Measurements from ENCODE around the gene SCAF11. TPM values are rescaled to one million over a fixed set of nuclear protein-coding genes. Genes with fewer than 3 reads are reported as not detected.

The SCAF11 gene
- total RNA-seq, 1 experiment from 2014 or later = 121 TPM

DNA sequence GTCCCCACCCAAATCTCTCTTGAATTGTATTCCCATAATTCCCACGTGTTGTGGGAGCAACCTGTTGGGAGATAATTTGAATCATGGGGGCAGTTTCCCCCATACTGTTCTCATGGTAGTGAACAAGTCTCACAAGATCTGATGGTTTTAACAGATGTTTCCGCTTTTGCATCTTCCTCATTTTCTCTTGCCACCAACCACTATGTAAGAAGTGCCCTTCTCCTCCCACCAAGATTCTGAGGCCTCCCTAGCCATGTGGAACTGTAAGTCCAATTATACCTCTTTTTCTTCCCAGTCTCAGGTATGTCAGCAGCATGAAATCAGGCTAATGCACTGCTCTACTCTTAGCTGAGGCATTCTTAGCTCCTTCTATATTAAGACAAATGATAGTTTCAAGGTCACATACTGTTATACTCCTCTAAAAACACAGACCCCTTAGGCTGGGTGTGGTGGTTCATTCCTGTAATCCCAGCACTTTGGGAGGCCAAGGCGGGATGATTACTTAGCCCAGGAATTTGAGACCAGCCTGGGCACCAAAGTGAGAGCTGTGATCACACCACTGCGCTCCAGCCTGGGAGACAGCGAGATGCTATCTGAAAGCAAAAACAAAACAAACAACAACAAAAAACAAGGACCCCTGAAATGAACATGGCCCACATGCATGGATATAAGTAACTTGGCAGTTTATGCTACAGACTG lies 3.6 kb downstream of the SCAF11 start:
- ChIA-PET POLR2A (ENCODE audit: low non-redundant PET) (interaction anchor here (0.7 kb wide), 1 partner anchor 443 kb away, joined by 3 read pairs; no protein-coding TSS in a partner anchor), CTCF (no interaction called here)
- H3K4me3 ChIP-seq (ENCODE audit: low read depth, low read length, poor library complexity, severe bottlenecking) = no peak overlapping the region
- no peak overlapping the region for H3K27ac ChIP-seq (ENCODE audit: low read depth, low read length, poor library complexity, severe bottlenecking)
- TF ChIP-seq EZH2 (IDR thresholded peaks at IDR 0.05; ENCODE audit: borderline replicate concordance, low read depth, low read length, poor library complexity, severe bottlenecking) = no peak
- TF ChIP-seq, protein P1, sequence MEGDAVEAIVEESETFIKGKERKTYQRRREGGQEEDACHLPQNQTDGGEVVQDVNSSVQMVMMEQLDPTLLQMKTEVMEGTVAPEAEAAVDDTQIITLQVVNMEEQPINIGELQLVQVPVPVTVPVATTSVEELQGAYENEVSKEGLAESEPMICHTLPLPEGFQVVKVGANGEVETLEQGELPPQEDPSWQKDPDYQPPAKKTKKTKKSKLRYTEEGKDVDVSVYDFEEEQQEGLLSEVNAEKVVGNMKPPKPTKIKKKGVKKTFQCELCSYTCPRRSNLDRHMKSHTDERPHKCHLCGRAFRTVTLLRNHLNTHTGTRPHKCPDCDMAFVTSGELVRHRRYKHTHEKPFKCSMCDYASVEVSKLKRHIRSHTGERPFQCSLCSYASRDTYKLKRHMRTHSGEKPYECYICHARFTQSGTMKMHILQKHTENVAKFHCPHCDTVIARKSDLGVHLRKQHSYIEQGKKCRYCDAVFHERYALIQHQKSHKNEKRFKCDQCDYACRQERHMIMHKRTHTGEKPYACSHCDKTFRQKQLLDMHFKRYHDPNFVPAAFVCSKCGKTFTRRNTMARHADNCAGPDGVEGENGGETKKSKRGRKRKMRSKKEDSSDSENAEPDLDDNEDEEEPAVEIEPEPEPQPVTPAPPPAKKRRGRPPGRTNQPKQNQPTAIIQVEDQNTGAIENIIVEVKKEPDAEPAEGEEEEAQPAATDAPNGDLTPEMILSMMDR (conservative IDR thresholded peaks at IDR 0.05; ENCODE audit: low read depth, low read length) = no peak
- no peak for DNase-seq (ENCODE audit: low spot score)
- no peaks in the 10 kb centered on the region for H3K9me3 ChIP-seq (ENCODE audit: low read depth, low read length, poor library complexity, severe bottlenecking)
- peaks cover 4% of the 10 kb centered on the region for H3K36me3 ChIP-seq (ENCODE audit: insufficient read depth, low read length, poor library complexity, severe bottlenecking)
- H3K4me1 ChIP-seq (ENCODE audit: insufficient read depth, low read length, poor library complexity, severe bottlenecking) = peaks cover 14% of the 10 kb centered on the region
- intact Hi-C loops (cut with micrococcal nuclease; ENCODE audit: unreplicated experiment) = loop anchor here (10.0 kb wide), 1 partner anchor 222 kb away; no protein-coding TSS in a partner anchor
- H3K27me3 ChIP-seq (replicated peaks; ENCODE audit: insufficient read depth, low read depth, low read length, poor library complexity) = no peaks in the 10 kb centered on the region
- BruUV-seq (replicated peaks) = no TSS peak

DNA sequence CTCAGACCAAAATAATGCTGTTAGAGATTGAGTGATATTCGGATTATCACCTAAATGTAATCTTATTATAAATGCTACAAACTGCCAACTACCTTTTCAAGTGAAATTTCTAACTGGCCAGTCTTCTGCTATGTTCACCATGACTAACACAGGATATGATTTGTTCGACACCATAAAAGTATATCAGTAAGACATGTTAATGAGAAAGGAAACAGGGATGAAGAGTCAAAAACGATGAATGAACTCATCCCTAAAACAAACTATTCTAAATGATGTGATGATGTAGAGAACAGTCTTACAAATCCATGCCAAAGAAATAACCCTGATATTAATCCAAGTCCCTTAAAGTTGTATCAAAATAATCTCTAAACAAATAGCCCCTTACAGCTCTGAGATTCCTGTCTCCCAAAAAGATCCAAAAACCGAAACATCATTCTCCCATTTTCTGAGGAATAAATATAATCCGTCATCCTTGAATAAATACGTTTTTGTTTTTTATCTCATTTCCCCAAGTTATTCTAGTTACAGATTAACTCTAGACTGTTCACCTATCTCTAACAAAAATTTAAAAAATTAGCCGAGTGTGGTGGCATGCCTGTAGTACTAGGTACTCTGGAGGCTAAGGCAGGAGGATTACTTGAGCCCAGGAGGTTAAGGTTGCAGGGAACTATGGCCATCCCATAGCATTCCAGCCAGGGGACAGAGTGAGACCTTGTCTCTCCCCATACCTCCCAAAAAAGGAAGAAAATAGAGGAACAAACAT lies 9.1 kb downstream of the SCAF11 start:
- H3K4me1 ChIP-seq (ENCODE audit: insufficient read depth, low read length, poor library complexity, severe bottlenecking) = peaks cover 16% of the 10 kb centered on the region
- intact Hi-C loops (cut with micrococcal nuclease; ENCODE audit: unreplicated experiment) = loop anchor here (10.0 kb wide), 1 partner anchor 216 kb away; no protein-coding TSS in a partner anchor
- no peaks in the 10 kb centered on the region for H3K27me3 ChIP-seq (replicated peaks; ENCODE audit: insufficient read depth, low read depth, low read length, poor library complexity)
- no peak for DNase-seq (ENCODE audit: low spot score)
- H3K36me3 ChIP-seq (ENCODE audit: insufficient read depth, low read length, poor library complexity, severe bottlenecking) = no peaks in the 10 kb centered on the region
- H3K4me3 ChIP-seq (ENCODE audit: low read depth, low read length, poor library complexity, severe bottlenecking) = no peak overlapping the region
- TF ChIP-seq, protein P1 (conservative IDR thresholded peaks at IDR 0.05; ENCODE audit: low read depth, low read length) = no peak
- no peak for TF ChIP-seq EZH2 (IDR thresholded peaks at IDR 0.05; ENCODE audit: borderline replicate concordance, low read depth, low read length, poor library complexity, severe bottlenecking)
- no peaks in the 10 kb centered on the region for H3K9me3 ChIP-seq (ENCODE audit: low read depth, low read length, poor library complexity, severe bottlenecking)
- no TSS peak for BruUV-seq (replicated peaks)
- ChIA-PET CTCF (no interaction called here), POLR2A (ENCODE audit: low non-redundant PET) (no interaction called here)
- no peak overlapping the region for H3K27ac ChIP-seq (ENCODE audit: low read depth, low read length, poor library complexity, severe bottlenecking)

DNA sequence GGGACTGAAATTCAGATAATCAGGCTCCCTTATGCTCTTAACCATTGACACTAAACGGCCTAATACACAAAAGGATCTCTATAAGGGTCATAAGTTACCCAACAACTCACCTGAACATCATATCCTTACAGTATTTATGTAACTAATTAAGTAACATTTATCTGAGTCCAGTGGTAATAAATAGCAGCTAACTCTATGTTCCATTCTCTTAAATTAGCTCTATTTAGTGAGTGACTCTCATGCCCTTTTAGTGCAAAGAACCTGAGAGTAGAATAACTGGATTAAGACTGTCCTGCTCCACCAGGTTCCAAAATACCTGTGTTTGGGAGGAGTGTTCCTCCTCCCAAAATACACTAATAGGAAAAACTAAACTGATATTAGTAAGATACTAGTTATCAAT lies 9.8 kb downstream of the SCAF11 start:
- Histone ChIP-seq H3K4me3 (ENCODE audit: low read depth, low read length, poor library complexity, severe bottlenecking) (no peak overlapping the region), H3K36me3 (ENCODE audit: insufficient read depth, low read length, poor library complexity, severe bottlenecking) (no peaks in the 10 kb centered on the region), H3K27me3 (replicated peaks; ENCODE audit: insufficient read depth, low read depth, low read length, poor library complexity) (no peaks in the 10 kb centered on the region), H3K27ac (ENCODE audit: low read depth, low read length, poor library complexity, severe bottlenecking) (no peak overlapping the region), H3K9me3 (ENCODE audit: low read depth, low read length, poor library complexity, severe bottlenecking) (no peaks in the 10 kb centered on the region), H3K4me1 (ENCODE audit: insufficient read depth, low read length, poor library complexity, severe bottlenecking) (peaks cover 16% of the 10 kb centered on the region)
- ChIA-PET POLR2A (ENCODE audit: low non-redundant PET) (no interaction called here), CTCF (no interaction called here)
- intact Hi-C loops (cut with micrococcal nuclease; ENCODE audit: unreplicated experiment) = loop anchor here (10.0 kb wide), 1 partner anchor 216 kb away; no protein-coding TSS in a partner anchor
- no peak for DNase-seq (ENCODE audit: low spot score)
- no peak for TF ChIP-seq EZH2 (IDR thresholded peaks at IDR 0.05; ENCODE audit: borderline replicate concordance, low read depth, low read length, poor library complexity, severe bottlenecking)
- TF ChIP-seq, protein P1 (conservative IDR thresholded peaks at IDR 0.05; ENCODE audit: low read depth, low read length) = no peak
- BruUV-seq (replicated peaks) = no TSS peak
